HG03025 (cell line): Measurements from ENCODE around the gene LITAF.

Source experiments
- ATAC-seq: cut with Tn5 transposase; IDR thresholded peaks from one replicate; pipeline ENCODE4 v1.9.1; 2021; ENCODE audit warnings: mild to moderate bottlenecking, moderate library complexity; ENCODE audit not compliant: unreplicated experiment, low FRiP score

Gene LITAF

GRCh38 chr16:11500700-11501346 lies 85.9 kb downstream of the LITAF start:
- ATAC-seq = no peak

GRCh38 chr16:11499295-11500089 lies 87.2 kb downstream of the LITAF start:
- no peak for ATAC-seq

- no peak for ATAC-seq
These were observed 88.0 kb downstream of the LITAF start for GRCh38 chr16:11498683-11499082.

GRCh38 chr16:11497851-11498289 lies 88.8 kb downstream of the LITAF start:
- ATAC-seq = no peak
